ENCODE data around the gene CCZ1B.
"Not testable (repeated sequence)": the region's sequence is repeated elsewhere in the genome, so short reads cannot be mapped to it uniquely, and the experiment has no call there.

GRCh38 chr7:6849127-6849526, 23.1 kb upstream of the CCZ1B start:
- TF ChIP-seq MAX (IDR thresholded peaks at IDR 0.05; ENCODE audit: low read depth, low read length); CTCF (IDR thresholded peaks at IDR 0.05; ENCODE audit: low read depth, low read length); POLR2A (IDR thresholded peaks at IDR 0.05; ENCODE audit: extremely low read depth, insufficient read length): not testable (repeated sequence)

Data from NB4 (cell line).